Measurements from ENCODE around the gene PHC2.
A peak's percentile ranks its signal among the peaks of the same experiment; 100 is the strongest.

Gene PHC2

DNA sequence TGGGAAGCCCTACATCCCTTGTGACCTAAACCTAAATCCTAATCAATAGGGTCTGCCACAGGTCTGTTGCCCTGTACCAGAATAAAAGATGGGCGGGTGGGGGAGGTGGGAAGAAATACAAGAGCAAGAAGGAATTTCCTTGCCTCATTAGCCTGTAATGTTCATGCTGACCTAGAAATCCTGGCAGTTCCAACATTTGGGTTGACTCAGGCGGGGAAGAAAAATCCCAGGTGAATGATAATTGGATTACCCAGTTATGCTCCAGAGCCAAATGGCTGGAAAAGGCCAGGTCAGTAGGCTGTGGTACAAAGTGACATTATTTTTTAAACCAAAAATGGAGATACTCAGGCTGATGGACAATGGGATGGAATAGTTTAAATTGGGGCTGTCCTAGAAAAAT lies 82.7 kb downstream of the PHC2 start:
- TF ChIP-seq CTCF (conservative IDR thresholded peaks at IDR 0.05; ENCODE audit: control insufficient read depth, insufficient read depth, low read depth, low read length), result no peak
- peak; percentile 47 for DNase-seq (ENCODE audit: low read depth)
- H3K4me3 ChIP-seq (ENCODE audit: control insufficient read depth, low read depth, low read length), result peak overlapping the region; percentile 79

GRCh38 chr1:33347650-33347992 lies 83.3 kb downstream of the PHC2 start:
- no peak for TF ChIP-seq CTCF (conservative IDR thresholded peaks at IDR 0.05; ENCODE audit: control insufficient read depth, insufficient read depth, low read depth, low read length)
- DNase-seq (ENCODE audit: low read depth), result peak; percentile 68
- peak overlapping the region; percentile 79 for H3K4me3 ChIP-seq (ENCODE audit: control insufficient read depth, low read depth, low read length)

GRCh38 chr1:33346927-33347649 lies 83.8 kb downstream of the PHC2 start:
- DNase-seq (ENCODE audit: low read depth), result peak; percentile 96
- no peak for TF ChIP-seq CTCF (conservative IDR thresholded peaks at IDR 0.05; ENCODE audit: control insufficient read depth, insufficient read depth, low read depth, low read length)

DNA sequence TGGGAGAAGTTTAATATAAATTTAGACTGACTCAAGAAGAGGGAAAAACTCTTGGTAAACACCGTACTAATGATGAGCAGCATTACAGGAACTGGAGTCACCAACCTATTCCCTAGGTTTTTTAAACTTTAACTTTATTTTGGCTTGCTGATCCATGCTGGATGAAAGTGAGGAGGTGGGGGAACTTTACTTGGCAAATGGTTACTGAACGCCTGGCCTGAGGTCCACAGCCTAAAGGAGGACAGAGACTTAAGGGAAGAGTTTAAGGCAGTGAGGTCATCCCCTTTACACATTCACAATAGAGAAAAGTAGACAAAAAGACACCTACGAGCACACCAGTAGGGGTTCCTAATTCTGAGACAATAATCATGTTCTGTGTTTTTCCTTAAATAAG lies 84.4 kb downstream of the PHC2 start:
- H3K4me3 ChIP-seq (ENCODE audit: control insufficient read depth, low read depth, low read length), result peak overlapping the region; percentile 79
- DNase-seq (ENCODE audit: low read depth), result no peak
- TF ChIP-seq CTCF (conservative IDR thresholded peaks at IDR 0.05; ENCODE audit: control insufficient read depth, insufficient read depth, low read depth, low read length), result no peak

More at GRCh38 chr1:33346927-33347649, 83.8 kb downstream of the PHC2 start:
- H3K4me3 ChIP-seq (ENCODE audit: control insufficient read depth, low read depth, low read length), result peak overlapping the region; percentile 79

DNA sequence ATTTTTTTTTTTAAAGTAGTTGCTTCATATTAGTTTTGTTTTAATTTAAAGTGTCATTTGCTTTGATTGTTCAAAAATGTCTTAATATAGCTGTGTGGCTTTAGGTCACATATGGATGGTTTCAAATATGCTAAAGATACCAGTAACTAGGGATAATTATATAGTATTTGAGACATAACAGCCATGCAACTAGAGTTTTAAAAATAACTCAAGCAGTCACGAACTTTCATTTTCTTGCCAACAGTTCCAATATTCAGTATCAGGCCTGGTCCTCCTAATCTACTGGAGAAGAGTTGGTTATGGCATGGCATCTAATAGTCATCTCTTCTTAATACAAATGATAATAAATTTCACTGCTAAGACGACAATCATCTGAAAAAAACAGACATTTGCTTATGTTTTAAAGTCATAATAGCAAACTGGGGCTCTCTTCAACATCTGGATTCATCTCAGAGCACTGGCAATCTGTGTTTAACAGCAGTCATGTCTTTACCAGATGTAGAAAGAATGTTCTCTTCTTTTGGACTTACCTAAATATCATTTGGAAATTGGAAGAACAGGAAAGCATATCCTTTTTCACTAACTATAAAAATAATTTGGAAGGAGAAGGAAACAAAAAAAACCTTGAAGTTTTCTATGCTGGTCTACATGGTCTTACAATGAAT lies 85.9 kb downstream of the PHC2 start:
- no peak overlapping the region for H3K4me3 ChIP-seq (ENCODE audit: control insufficient read depth, low read depth, low read length)
- TF ChIP-seq CTCF (conservative IDR thresholded peaks at IDR 0.05; ENCODE audit: control insufficient read depth, insufficient read depth, low read depth, low read length), result no peak
- no peak for DNase-seq (ENCODE audit: low read depth)

- peak; percentile 53 for DNase-seq (ENCODE audit: low read depth)
- no peak overlapping the region for H3K4me3 ChIP-seq (ENCODE audit: control insufficient read depth, low read depth, low read length)
- no peak for TF ChIP-seq CTCF (conservative IDR thresholded peaks at IDR 0.05; ENCODE audit: control insufficient read depth, insufficient read depth, low read depth, low read length)
Measured at GRCh38 chr1:33343539-33343938, 87.4 kb downstream of the PHC2 start.

Data from fibroblast of mammary gland (primary cell).